GM19467 (cell line): ENCODE measurements around the gene SMNDC1.

Experiments
- ATAC-seq: cut with Tn5 transposase; IDR thresholded peaks from one replicate; pipeline ENCODE4 v1.9.1; 2021; ENCODE audit warnings: mild to moderate bottlenecking, moderate library complexity; ENCODE audit not compliant: unreplicated experiment

The SMNDC1 gene

GRCh38 chr10:110327262-110327914, 22.7 kb upstream of the SMNDC1 start:
- ATAC-seq: no peak

GRCh38 chr10:110326351-110327032, 21.8 kb upstream of the SMNDC1 start:
- no peak for ATAC-seq

- ATAC-seq: peak; percentile 46
These were observed 20.1 kb upstream of the SMNDC1 start for GRCh38 chr10:110324805-110325280.

DNA sequence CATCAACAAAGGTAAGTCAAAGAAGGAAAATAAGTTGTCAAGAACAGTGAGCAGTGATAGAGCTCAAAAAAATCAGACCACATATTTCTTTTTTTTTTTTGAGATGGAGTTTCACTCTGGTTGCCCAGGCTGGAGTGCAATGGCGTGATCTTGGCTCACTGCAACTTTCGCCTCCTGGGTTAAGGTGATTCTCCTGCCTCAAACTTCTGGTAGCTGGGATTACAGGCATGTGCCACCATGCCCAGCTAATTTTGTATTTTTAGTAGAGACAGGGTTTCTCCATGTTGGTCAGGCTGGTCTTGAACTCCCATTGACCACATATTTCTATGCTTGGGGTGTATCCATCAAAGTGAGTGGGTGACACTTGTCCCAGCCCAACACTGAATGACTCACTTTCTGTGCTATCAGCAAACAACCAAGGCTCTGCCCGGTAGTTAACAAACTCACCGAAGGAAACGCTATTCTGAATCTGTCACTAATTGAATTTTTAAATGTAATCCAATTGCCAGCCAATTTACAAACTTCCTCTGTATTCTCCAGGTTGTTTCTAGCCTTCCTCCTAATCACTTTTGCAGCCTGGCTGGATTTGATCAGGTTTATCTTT, 19.6 kb upstream of the SMNDC1 start:
- no peak for ATAC-seq

DNA sequence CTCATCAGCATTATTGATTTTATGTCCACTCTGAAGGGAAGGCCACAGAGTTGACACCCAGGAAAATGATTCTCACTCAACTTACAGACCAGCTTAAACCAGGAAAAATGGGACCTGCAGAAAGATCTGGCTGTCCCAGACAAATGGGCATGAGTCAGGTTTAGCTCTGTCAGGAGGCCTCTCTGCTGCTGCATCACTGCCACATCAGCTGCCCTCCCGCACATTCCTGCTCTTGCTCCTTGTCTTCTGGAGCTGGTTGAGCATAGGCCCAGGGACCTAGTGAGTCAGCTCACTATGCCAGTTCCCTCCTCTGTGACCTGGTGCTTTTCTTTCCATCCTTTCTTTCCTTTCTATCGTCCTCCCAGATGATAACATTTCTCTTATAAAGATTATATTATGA, 18.8 kb upstream of the SMNDC1 start:
- ATAC-seq: no peak

DNA sequence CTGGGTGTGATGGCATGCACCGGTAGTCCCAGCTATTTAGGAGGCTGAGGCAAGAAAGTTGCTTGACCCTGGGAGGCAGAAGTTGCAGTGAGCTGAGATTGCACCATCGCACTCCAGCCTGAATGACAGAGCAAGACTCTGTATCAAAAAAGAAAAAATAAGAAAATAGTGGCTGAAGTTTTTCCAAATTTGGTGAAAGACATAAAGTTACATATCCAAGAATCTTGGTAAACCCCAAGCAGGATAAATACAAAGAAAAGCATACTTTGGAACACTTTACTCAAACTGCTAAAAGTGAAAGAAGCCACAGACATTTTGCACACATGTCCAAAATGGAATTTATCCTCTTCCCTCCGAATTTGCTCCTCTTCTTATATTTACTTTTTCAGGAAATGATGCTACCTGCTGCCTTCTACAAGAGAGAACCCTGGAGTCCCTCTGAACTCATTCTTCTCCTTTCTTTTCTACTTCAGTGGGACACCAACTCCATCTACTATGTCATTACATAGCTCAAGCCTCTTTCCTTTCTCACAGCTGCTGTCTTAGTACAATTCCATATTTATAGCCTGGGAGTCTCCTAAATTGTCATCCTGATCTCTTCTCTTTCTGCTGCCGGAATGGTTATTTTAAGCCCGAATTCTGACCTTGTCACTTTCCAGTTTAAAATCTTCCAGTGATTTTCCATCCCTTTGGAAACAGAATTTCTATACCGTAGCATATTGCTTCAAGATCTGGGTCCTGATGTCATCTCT, 17.3 kb upstream of the SMNDC1 start:
- ATAC-seq: no peak

GRCh38 chr10:110317866-110318850, 13.4 kb upstream of the SMNDC1 start:
- ATAC-seq: no peak

DNA sequence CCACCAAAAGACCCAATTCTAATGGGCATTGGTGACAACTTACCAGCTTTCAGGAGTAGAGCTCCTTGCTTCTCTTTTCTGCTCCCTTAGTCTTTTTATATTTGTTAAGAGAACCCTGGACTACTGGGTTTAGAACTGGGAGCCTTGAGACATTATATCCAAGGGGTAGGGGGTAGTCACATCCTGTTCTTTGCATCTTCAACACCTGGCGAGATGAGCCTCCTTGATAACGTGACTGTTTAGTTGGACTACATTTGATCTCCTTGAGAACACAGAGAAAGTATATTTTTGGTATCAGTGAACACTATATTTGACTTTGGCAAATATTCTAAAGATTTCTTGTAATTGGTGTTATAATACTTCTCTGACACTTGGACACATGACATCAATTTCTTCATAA, 9.0 kb upstream of the SMNDC1 start:
- no peak for ATAC-seq

DNA sequence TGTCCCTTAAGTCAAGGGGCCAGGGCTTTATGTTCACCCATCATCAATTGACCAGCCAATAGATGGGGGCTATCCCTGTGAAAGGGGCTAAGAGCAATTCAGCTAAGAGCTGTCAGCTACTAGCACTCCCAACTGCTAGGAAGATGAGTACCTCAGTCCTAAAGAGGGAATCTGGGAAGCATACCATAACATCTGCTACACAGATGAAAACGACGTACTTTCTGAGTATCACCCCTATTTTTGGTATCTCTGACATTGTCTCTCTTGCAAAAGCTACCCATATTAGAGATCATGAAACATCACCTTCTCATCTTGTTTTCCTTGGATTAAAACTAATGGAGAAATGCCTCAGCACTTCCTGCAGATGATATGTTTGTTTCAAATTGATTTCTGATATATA, 7.5 kb upstream of the SMNDC1 start:
- ATAC-seq: no peak

DNA sequence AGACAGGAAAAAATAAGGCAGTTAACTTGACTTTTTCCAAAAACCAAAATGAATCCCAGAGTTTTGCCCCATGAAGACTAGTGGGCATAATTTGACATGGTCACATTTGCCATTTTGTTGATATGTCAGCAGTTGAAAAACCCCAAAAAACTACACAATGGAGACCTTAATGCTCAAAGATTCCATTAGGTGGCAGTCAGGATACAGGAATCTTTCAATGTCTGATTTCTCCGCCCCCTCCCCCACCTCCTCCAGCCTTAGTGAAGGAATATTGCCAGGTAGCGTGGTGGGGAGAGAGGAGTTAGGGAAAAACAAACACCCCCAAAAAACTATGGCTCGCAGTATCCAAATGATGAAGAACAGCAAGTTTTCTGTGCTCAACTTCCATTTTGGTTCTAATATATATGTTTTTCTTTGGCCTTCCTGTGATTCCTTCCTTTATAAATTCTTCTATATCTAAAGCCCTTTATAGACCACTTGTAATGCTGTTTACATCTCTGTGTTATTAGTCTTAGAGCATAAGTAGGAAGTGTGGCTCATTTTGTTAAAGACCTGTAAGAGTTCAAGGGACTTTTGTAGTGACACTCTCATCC, 6.7 kb upstream of the SMNDC1 start:
- ATAC-seq: no peak

GRCh38 chr10:110310741-110311140, 6.0 kb upstream of the SMNDC1 start:
- no peak for ATAC-seq

GRCh38 chr10:110307805-110308204, 3.1 kb upstream of the SMNDC1 start:
- no peak for ATAC-seq

- no peak for ATAC-seq
These were observed 1.7 kb upstream of the SMNDC1 start for GRCh38 chr10:110306452-110306768.

DNA sequence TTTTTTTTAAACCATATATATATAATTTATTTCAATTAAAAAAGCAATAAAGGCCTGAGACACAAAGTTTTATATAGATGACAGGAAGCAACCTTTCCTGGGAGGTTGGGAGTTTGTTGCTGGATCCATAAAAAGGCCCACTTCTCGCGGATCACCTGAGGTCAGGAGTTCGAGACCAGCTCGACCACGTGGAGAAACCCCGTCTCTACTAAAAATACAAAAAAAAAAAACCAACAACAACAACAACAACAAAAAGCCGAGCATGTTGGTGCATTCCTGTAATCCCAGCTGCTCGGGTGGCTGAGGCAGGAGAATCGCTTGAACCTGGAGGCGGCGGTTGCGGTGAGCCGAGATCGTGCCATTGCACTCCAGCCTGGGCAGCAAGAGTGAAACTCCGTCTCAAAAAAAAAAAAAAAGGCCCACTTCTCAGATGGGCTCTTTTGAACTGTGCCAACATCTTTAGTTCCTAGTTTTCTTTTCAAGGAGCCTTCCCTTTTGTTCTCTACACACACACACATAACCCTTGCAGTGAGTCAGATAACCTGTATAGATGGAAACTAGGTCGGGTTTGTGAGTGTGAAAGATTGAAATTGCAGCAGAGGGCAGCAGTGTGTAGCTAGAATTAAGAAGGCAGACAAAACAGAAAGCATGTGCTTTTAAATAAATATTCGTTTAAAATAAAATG, 1.2 kb upstream of the SMNDC1 start:
- ATAC-seq: peak; percentile 54

GRCh38 chr10:110304394-110304779, 333 bp downstream of the SMNDC1 start:
- peak; percentile 34 for ATAC-seq

- no peak for ATAC-seq
These were observed 1.0 kb downstream of the SMNDC1 start for GRCh38 chr10:110303681-110304080.

DNA sequence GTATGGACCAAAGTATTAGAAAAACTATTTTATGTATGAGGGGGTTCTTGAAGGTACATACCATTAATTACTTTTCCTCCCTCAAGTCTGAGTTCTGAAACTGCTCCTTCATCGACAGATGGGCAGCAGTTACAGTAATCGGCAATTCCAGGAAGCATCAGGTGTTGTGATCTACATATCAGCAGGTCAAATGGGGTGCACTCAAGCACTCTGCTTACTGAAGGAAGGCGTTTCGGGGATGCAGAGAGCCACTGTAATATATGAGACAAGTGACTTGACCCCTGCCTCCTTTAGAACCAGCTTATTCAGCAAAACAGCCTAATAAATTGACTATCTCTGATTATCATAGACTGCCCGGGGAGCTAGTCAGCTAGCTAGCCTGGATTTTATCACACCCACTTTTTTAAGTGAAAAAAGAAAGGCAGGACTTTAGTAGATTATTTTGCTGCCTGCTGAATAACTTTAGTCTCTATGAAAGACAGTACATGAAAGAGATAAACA, 4.2 kb downstream of the SMNDC1 start:
- ATAC-seq: no peak

DNA sequence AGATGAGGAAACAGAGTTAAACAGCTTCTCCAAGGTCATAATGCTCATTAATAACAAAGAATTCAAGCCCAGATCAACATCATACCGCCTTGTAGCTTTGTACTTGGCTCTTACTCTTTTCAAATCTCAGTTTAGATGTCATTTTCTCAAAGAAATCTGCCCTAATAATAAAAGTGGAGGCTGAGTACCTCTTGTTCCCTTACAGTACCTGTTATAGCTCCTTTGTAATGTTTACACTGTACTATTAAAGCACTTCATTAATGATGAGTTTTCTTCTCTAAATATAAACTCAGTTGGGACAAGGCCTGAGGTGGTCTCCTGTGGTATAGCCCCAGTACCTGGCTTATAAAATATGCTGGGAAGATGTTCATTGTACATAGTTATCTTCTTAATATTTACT, 7.8 kb downstream of the SMNDC1 start:
- ATAC-seq: no peak

DNA sequence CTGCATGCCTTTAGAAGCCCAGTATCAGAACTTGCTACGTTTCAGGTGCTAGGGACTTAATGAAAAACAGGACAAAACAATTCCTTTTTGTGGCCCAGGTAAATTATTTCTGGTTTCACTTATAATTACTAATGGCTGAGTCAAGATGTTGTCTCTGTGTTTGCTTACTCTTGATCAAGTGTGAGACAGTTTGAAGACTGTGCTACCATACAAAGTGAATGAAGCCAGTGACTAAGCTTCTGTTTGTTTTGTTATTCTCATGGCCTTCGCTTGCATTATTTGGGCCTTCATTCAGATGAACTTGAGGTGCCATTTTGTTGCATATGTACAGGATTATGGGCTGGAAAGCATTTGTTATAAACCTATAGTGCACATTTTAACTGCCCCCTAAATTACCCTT, 17.9 kb downstream of the SMNDC1 start:
- ATAC-seq: no peak
